Superior temporal gyrus (tissue), 1 donor: ENCODE results near the gene CCDC152.

ENCODE experiments used
- DNase-seq: peaks from one replicate; pipeline ENCODE4 v3.0.0-alpha.2; 2016; ENCODE audit errors: extremely low spot score

CCDC152 gene

GRCh38 chr5:42851481-42851880 lies 94.9 kb downstream of the CCDC152 start:
- DNase-seq: no peak
